GM13977 (cell line): Measurements from ENCODE around the gene C1GALT1C1.
"Not testable (repeated sequence)": the region's sequence is repeated elsewhere in the genome, so short reads cannot be mapped to it uniquely, and the experiment has no call there.

ENCODE experiments used
- DNase-seq: peaks from one replicate; pipeline ENCODE4 v3.0.0; 2012; ENCODE audit warnings: low spot score
- CTCF ChIP-seq: IDR thresholded peaks from 2 replicates; pipeline ENCODE4 v1.5.1; 2012; ENCODE audit warnings: mild to moderate bottlenecking, control low read depth; ENCODE audit not compliant: insufficient read depth; ENCODE audit errors: extremely low read depth, missing control alignments
- in situ Hi-C: fragments of 300-500 bp; cut with MboI; formaldehyde crosslinking; loops from one replicate; pipeline ENCODE4 v1.12.0; 2022; ENCODE audit warnings: low sequenced_read_pairs, low pct_unique_long_range_greater_than_20kb, mixed read lengths, inconsistent platforms; ENCODE audit not compliant: unreplicated experiment

Gene C1GALT1C1

GRCh38 chrX:120664081-120664480 lies 34.2 kb upstream of the C1GALT1C1 start:
- DNase-seq: no peak
- in situ Hi-C loops: no loop called here
- TF ChIP-seq CTCF: peak; percentile 28

- TF ChIP-seq CTCF: no peak
- DNase-seq: no peak
- in situ Hi-C loops: no loop called here
These were observed 32.8 kb upstream of the C1GALT1C1 start for GRCh38 chrX:120662662-120663061.

- DNase-seq: no peak
- TF ChIP-seq CTCF: no peak
- in situ Hi-C loops: no loop called here
These were observed 30.8 kb upstream of the C1GALT1C1 start for GRCh38 chrX:120660637-120661036.

GRCh38 chrX:120653000-120653399 lies 23.1 kb upstream of the C1GALT1C1 start:
- in situ Hi-C loops: no loop called here
- TF ChIP-seq CTCF: no peak
- no peak for DNase-seq

- DNase-seq, in situ Hi-C loops: not testable (repeated sequence)
These were observed 22.4 kb upstream of the C1GALT1C1 start for GRCh38 chrX:120652256-120652655.

- in situ Hi-C loops: no loop called here
- no peak for TF ChIP-seq CTCF
- DNase-seq: no peak
These were observed 17.3 kb upstream of the C1GALT1C1 start for GRCh38 chrX:120647127-120647526.

- no peak for DNase-seq
- no peak for TF ChIP-seq CTCF
- in situ Hi-C loops: no loop called here
These were observed 13.0 kb upstream of the C1GALT1C1 start for GRCh38 chrX:120642871-120643270.
